Stimulated activated CD4-positive, alpha-beta T cell treated with anti-CD3 and anti-CD28 coated beads, Interleukin-4, amount 100 ng/mL, for 24 hours (primary cell): ENCODE results near the gene LRCOL1.

Experiments
- DNase-seq: peaks from one replicate; pipeline ENCODE4 v3.0.0-alpha.2; 2020

LRCOL1 gene

GRCh38 chr12:132635076-132635955 is 24.9 kb upstream of the LRCOL1 start:
- DNase-seq, result no peak

GRCh38 chr12:132634411-132634990 is 24.1 kb upstream of the LRCOL1 start:
- DNase-seq, result no peak

- no peak for DNase-seq
Observed at GRCh38 chr12:132633901-132634300, 23.5 kb upstream of the LRCOL1 start.

GRCh38 chr12:132633398-132633797 is 23.0 kb upstream of the LRCOL1 start:
- DNase-seq, result no peak

- DNase-seq, result no peak
Observed at GRCh38 chr12:132632521-132633228, 22.3 kb upstream of the LRCOL1 start.

- DNase-seq, result no peak
Observed at GRCh38 chr12:132631666-132632065, 21.3 kb upstream of the LRCOL1 start.

- no peak for DNase-seq
Observed at GRCh38 chr12:132630672-132631071, 20.3 kb upstream of the LRCOL1 start.

GRCh38 chr12:132629330-132629729 is 18.9 kb upstream of the LRCOL1 start:
- DNase-seq, result no peak

- no peak for DNase-seq
Observed at GRCh38 chr12:132625731-132626430, 15.5 kb upstream of the LRCOL1 start.

- DNase-seq, result no peak
Observed at GRCh38 chr12:132624910-132625630, 14.7 kb upstream of the LRCOL1 start.

GRCh38 chr12:132624186-132624855 is 13.9 kb upstream of the LRCOL1 start:
- no peak for DNase-seq

GRCh38 chr12:132623072-132623869 is 12.9 kb upstream of the LRCOL1 start:
- no peak for DNase-seq

- DNase-seq, result no peak
Observed at GRCh38 chr12:132622437-132623071, 12.2 kb upstream of the LRCOL1 start.

GRCh38 chr12:132621657-132622435 is 11.5 kb upstream of the LRCOL1 start:
- no peak for DNase-seq

GRCh38 chr12:132620899-132621656 is 10.7 kb upstream of the LRCOL1 start:
- no peak for DNase-seq

- DNase-seq, result no peak
Observed at GRCh38 chr12:132620113-132620898, 9.9 kb upstream of the LRCOL1 start.

- DNase-seq, result no peak
Observed at GRCh38 chr12:132619386-132620112, 9.2 kb upstream of the LRCOL1 start.

GRCh38 chr12:132619071-132619385 is 8.6 kb upstream of the LRCOL1 start:
- no peak for DNase-seq
